8988T (cell line): ENCODE measurements around the gene OVCA2.

Source experiments
- DNase-seq: peaks from one replicate; pipeline ENCODE4 v3.0.0; 2011

The OVCA2 gene

GRCh38 chr17:2055292-2056205 lies 13.7 kb downstream of the OVCA2 start:
- DNase-seq = no peak

GRCh38 chr17:2056206-2057174 lies 14.7 kb downstream of the OVCA2 start:
- peak; percentile 55 for DNase-seq

DNA sequence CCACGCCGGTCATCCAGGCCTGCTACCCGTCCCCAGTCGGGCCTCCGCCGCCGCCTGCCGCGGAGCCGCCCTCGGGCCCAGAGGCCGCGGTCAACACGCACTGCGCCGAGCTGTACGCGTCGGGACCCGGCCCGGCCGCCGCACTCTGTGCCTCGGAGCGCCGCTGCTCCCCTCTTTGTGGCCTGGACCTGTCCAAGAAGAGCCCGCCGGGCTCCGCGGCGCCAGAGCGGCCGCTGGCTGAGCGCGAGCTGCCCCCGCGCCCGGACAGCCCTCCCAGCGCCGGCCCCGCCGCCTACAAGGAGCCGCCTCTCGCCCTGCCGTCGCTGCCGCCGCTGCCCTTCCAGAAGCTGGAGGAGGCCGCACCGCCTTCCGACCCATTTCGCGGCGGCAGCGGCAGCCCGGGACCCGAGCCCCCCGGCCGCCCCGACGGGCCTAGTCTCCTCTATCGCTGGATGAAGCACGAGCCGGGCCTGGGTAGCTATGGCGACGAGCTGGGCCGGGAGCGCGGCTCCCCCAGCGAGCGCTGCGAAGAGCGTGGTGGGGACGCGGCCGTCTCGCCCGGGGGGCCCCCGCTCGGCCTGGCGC lies 15.4 kb downstream of the OVCA2 start:
- DNase-seq = no peak

DNA sequence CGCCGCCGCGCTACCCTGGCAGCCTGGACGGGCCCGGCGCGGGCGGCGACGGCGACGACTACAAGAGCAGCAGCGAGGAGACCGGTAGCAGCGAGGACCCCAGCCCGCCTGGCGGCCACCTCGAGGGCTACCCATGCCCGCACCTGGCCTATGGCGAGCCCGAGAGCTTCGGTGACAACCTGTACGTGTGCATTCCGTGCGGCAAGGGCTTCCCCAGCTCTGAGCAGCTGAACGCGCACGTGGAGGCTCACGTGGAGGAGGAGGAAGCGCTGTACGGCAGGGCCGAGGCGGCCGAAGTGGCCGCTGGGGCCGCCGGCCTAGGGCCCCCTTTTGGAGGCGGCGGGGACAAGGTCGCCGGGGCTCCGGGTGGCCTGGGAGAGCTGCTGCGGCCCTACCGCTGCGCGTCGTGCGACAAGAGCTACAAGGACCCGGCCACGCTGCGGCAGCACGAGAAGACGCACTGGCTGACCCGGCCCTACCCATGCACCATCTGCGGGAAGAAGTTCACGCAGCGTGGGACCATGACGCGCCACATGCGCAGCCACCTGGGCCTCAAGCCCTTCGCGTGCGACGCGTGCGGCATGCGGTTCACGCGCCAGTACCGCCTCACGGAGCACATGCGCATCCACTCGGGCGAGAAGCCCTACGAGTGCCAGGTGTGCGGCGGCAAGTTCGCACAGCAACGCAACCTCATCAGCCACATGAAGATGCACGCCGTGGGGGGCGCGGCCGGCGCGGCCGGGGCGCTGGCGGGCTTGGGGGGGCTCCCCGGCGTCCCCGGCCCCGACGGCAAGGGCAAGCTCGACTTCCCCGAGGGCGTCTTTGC lies 16.2 kb downstream of the OVCA2 start:
- DNase-seq = peak; percentile 49

DNA sequence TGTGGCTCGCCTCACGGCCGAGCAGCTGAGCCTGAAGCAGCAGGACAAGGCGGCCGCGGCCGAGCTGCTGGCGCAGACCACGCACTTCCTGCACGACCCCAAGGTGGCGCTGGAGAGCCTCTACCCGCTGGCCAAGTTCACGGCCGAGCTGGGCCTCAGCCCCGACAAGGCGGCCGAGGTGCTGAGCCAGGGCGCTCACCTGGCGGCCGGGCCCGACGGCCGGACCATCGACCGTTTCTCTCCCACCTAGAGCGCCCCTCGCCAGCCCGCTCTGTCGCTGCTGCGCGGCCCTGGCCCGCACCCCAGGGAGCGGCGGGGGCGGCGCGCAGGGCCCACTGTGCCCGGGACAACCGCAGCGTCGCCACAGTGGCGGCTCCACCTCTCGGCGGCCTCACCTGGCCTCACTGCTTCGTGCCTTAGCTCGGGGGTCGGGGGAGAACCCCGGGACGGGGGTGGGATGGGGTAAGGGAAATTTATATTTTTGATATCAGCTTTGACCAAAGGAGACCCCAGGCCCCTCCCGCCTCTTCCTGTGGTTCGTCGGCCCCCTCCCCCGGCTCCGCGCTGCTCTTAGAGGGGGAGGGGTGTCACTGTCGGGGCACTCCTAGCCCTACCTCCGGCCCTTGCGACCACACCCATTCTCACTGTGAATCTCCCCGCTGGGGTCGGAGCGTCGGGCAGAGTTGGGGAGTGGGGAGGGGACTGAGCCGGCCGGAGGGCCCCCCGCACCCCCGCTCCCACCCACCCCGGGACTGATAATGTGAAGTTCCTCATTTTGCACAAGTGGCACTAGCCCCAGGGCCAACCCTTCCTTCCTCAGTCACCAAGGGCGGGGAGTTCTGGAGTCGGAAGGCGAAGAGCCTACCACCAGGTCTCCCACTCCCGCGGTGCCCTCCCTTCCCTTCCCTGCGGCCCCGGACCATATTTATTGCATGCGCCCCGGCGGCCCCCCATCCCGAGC lies 17.0 kb downstream of the OVCA2 start:
- DNase-seq = peak; percentile 93

DNA sequence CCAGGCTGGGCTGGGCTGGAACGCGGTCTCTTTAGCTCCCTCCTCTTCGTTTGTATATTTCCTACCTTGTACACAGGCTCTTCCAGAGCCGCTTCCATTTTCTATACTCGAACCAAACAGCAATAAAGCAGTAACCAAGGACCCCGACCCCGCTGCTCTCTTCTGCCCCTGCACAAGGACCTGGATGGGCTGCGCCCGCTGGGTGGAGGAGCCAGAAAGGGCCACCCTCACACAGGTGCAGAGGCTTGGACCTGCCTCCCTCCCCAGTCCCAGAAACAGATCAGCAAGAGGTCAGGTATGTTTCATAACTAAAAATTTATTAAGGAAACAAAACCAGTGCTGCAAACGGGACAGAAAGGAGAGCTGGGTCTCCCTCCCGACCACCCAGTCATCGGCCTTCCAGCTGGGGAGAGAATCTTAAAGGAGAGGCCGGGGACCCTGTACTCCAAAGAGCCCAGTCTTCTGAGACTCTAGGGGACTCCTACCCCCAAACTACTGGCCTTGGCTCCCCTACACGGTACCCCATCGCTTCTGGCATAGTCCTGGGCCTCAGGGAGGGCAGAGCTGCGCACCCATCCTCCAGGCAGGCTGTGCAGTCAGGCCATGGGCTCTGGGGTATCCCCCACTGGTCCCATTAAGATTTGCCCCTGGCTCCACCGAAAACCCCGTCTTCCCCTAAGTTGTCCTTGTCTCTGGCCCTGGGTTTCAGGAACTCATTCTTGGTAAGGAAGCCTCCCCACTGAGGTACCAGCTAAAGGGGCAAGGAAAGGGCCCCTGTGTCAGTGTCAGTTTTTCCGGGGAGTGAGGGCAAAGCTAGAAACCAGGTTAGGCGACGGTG lies 17.9 kb downstream of the OVCA2 start:
- no peak for DNase-seq

DNA sequence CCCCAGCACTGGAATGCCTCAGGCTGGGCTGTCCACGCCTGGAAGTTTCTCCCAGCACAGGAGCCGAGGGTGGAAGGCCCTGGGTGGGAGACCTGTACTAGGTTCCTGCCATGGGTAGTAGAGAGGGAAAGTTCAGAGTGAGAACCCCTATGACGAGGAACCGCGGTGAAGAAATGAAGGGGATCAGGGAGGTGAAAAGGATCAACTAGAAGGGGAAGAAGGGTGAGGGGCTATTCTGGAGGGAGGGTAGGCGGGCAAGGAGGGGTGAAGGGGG lies 18.5 kb downstream of the OVCA2 start:
- DNase-seq = no peak

- no peak for DNase-seq
Observed at GRCh38 chr17:2060681-2061440, 19.0 kb downstream of the OVCA2 start.

- DNase-seq = no peak
Observed at GRCh38 chr17:2061441-2061958, 19.7 kb downstream of the OVCA2 start.

DNA sequence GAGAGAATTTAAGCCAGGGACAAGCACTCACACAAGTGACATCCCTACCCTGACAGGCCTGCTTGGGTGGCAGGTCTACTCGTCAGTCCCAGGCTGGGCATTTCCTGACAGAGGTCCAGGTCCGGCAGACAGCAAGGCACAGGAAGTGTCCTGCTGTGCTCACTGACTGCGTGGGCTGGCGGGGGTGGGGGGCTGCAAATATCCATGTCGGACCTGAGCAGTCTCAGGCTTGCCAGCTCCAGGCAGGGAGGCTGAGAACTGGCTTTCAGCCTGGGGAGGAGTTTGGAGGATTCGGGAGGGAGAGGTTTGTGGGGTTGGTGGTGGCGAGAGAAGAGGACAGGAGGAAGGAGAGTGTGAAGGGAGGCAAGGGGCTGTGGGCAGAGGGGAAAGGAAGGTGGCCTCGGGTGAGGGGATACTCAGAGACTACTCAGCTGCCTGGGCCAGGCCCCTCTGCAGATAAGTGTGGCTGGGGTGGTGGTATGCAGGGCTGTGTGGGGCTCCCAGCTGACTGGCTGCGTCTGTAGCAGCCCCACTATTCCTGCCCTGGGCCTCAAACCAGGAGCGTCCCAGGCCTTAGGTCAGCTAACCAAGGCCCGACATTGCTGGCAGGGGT lies 20.9 kb downstream of the OVCA2 start:
- DNase-seq = no peak

- DNase-seq = no peak
Observed at GRCh38 chr17:2063261-2064146, 21.7 kb downstream of the OVCA2 start.

DNA sequence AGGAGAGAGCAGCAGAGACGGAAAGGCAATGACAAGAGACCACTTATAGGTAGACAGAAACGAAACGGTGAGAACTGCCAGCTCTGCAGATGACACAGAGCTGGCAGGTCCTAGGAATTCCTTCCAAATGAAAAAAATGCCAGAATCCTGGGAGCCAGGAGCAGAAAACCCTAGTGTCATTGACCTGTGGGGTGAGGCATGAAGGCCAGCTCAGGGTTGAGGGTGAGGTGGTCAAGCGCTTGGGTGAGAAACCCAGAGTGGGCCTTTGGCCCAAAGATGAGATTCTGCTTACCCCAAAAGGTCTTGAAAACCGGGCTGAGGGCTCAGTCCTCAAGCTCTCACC lies 22.3 kb downstream of the OVCA2 start:
- no peak for DNase-seq

- DNase-seq = no peak
Observed at GRCh38 chr17:2064520-2064971, 22.7 kb downstream of the OVCA2 start.

DNA sequence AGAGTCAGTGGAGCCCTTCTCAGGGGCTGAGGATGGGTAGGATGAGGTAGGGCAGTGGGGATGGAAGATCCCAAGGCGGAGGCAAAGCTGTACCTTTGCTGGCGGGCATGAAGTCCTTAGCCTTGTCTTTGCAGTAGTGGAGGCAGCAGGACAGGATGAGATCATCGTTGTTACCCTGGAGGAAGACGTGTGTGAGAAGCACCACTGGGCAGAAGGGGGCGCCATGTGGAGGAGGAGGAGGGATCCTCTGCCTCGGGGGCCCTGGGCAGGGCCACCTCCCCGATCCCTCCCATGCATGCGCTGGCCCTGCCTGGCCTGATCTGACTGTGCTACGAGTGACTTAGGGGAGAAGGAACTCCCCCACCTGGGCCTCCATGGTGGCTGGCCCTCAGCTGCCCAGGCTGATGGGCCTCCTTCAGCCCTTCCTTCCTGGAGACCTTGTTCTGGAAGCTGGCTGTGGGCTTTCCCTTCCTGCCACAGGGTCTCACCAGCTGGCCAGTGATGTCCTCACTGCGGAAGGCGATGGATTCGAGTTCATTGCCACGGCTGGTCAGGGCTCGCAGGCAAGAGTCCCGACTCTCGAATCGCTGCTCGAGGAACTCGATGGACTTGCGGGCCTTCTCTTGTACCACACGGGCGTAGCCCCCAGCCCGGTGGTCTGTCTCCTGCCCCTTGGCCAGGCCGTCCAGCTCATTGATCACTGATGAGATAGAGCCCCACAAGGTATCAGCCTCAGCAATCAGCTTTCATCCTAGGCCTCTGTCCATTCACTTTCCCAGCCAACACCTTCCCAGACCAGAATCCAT lies 23.4 kb downstream of the OVCA2 start:
- DNase-seq = peak; percentile 64

GRCh38 chr17:2065949-2066400 lies 24.2 kb downstream of the OVCA2 start:
- DNase-seq = no peak

DNA sequence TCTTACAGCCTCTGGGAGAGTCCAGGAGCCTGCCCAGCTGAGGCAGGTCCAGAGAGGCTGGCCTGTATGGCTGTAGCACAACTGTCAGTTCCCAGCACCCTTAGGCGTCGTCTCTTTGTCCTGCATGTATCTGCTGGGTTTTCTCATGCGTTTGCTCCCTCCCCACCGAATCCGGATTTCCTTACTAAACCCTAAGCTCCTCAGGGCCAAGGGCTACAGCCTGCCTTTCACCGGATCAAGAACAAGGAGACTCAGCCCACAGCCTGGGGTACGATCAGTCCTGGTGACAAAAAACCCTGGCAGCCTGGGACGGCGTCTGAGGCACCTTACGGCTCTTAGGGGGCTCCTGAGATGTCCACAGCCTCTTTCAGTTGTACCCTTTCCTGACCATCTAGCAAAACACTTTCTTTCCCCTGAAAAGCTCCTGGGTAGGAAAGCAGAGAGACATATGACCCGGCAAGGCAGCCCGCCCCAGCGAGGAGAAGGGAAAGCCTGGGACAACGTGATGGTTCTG lies 25.3 kb downstream of the OVCA2 start:
- DNase-seq = no peak

DNA sequence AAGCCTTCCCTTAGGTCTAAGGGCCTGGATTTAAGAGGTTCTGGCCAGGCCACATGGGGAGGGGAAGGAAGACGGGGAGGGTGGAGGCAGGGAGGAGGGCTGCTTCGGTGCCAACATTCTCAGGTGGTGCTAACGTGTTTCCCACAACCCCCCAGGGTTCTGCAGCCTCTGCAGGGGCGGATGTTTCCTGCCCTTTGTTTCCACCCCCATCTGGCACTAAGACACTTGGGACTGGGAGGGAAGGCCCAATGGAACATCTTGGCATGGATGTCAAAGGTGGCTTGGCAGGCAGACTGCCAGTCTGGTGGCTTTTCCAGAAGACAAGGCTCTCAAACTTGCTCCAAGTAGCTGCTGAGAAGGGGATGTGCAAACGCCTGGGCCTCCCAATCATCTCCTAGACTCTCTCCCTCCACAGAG lies 25.8 kb downstream of the OVCA2 start:
- DNase-seq = no peak
